ENCODE data around the gene FMN1.

The FMN1 gene, protein sequence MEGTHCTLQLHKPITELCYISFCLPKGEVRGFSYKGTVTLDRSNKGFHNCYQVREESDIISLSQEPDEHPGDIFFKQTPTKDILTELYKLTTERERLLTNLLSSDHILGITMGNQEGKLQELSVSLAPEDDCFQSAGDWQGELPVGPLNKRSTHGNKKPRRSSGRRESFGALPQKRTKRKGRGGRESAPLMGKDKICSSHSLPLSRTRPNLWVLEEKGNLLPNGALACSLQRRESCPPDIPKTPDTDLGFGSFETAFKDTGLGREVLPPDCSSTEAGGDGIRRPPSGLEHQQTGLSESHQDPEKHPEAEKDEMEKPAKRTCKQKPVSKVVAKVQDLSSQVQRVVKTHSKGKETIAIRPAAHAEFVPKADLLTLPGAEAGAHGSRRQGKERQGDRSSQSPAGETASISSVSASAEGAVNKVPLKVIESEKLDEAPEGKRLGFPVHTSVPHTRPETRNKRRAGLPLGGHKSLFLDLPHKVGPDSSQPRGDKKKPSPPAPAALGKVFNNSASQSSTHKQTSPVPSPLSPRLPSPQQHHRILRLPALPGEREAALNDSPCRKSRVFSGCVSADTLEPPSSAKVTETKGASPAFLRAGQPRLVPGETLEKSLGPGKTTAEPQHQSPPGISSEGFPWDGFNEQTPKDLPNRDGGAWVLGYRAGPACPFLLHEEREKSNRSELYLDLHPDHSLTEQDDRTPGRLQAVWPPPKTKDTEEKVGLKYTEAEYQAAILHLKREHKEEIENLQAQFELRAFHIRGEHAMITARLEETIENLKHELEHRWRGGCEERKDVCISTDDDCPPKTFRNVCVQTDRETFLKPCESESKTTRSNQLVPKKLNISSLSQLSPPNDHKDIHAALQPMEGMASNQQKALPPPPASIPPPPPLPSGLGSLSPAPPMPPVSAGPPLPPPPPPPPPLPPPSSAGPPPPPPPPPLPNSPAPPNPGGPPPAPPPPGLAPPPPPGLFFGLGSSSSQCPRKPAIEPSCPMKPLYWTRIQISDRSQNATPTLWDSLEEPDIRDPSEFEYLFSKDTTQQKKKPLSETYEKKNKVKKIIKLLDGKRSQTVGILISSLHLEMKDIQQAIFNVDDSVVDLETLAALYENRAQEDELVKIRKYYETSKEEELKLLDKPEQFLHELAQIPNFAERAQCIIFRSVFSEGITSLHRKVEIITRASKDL (N-terminal part only)

DNA sequence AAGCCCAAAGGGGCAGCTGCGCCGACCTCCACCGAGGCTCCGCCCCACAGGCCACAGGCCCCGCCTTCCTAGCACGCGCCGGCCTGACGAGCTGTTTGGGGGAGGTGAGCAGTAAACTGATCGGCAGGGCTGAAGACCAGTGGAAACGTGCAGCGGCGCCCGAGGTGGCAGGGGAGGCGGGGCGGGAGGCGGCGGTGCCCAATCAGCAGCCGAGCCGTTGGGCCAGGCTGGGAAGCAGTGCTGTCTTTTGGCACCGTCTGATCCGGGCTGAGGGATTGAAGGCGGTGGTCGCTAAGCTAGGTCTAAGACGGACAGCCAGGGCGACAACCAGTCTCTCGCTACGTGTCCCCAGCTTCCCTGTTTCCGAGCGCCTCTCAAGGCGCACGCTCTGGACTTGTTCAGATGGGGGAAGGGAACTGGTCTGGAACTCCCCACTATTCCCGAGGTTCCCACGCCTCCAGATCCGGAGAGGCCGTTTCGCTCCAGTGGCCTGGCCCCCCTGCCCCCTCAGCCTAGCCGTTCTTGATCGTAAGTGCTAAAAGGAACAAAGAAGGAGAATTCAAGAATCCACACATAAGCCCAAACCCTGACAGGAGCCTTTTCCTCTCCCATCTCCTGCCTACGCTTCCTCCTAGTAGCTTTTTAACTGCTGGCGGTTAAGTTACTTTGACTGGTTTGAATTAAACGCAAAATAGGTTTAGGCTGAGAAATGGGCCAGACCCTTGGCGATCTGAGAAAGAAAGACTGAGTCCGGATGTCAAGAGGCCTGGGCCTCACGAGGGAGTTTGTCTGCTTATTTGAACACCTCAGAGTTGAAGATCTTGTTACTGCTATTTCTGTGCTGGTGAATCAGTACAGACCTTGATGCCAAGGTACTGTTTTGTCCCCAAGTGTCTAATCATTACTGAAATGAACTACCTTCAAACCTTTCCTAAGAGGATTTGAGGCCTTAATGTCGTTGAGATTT lies at the start of gene FMN1:
TSS of gene FMN1 (minus strand) at position 11 of the 967 bp plus-strand sequence. CDS start 39,800 bp downstream, outside the sequence.
- no peak for DNase-seq

DNA sequence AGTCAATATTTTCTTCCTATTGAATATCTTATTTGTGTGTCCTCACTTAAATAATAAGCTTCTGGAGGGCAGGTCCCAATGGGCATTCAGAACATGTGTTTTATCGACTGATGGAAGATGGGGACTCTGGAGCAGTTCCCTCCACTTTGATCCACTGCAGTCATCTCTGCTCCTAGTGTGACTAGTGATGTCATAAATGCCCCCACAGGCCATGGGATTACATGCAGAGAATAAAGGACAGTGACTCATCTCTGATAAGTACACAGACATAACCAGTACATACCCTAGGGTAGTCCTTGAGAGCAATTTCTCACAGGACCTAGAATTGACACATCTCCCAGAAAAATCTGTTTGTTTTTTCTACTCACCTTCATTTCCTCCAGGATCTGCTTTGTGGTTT lies 49.4 kb upstream of the FMN1 start:
- no peak for DNase-seq

DNA sequence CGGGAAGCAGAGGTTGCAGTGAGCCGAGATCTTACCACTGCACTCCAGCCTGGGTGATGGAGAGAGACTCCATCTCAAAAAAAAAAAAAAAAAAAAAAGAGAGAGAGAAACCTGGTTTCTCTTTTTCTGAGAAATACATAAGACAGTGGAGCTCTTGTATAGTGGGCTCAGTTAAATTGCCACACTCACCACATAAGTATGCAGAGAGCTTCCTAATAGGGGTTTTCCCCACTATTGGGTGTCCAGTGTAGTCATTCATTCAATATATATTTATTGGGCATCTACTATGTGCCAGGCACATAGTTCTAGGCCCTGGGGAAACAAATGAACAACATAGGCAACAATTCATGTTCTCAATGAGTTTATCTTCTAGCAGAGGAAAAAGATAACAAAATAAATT lies 48.9 kb upstream of the FMN1 start:
- no peak for DNase-seq

DNA sequence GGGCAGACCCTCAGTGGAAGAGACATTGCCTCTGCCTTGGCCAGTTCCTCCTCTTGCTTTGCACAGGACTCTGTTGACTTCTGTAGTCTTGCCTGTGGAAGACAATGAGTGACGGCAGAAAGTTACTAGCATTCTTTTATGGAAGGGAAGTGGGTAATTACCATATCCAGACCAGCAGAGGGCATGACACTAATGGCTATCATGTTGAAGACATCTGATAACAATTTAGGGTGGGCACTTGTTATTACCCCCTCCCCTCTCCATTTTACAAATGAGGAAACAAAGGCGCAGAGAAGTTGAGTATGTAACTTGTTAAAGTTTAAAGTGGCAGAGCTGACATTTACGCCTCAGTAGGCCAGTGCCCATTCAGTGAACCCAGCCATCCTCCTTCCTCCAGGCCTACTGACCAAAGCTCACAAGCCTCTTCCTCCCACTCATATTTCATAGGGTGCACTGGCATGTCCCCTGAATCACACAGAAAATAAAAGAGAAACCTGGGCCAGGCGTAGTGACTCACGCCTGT lies 48.2 kb upstream of the FMN1 start:
- no peak for DNase-seq

DNA sequence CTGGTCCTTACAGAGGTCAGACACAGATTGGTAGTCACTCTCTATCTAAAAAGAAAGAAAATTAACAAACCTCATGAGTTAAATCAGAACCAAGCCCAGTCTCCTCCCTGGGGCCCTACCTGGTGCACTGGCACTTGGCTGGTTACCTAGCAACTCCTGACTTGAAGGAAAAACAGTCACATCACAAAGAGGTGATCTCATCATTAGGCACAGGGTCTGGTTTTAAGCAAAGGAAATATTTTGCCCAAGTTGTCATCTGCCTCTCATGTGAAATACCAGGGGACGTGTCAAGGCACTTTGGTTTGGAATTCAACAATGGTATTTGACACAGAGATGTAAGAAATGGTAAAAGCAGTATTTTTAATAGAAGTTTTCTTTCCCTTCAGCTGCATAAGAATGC lies 47.7 kb upstream of the FMN1 start:
- no peak for DNase-seq

DNA sequence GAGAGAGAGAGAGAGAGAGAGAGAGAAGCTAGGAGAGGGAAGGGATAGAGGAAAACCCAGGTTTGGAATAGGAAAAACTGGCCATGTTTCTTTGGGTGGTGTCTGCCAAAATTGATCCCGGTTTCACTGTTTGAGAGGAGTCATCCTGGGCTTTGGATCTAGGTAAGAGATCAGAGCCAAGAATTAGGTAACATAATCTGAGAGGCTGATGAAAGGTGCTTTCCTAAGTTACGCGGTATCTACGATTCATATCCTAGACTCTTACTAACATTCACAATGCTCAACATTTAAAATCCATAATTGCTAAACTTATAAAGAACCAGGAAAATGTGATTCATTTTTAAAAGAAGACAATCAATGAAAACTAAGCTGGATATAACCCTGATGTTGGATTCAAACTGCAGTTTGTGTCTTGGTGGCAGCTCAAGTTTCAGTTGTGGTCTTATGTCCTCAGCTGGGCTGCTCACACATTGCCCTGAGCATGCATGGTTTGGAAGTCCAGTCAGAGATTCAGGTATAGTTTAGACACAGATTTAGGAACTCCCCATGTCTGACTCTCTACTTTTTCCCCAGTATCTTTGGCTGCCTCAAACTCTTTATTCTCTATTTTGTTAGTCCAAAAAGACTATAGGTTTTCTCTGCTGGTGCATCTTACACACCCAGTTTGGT lies 42.5 kb upstream of the FMN1 start:
- no peak for DNase-seq

DNA sequence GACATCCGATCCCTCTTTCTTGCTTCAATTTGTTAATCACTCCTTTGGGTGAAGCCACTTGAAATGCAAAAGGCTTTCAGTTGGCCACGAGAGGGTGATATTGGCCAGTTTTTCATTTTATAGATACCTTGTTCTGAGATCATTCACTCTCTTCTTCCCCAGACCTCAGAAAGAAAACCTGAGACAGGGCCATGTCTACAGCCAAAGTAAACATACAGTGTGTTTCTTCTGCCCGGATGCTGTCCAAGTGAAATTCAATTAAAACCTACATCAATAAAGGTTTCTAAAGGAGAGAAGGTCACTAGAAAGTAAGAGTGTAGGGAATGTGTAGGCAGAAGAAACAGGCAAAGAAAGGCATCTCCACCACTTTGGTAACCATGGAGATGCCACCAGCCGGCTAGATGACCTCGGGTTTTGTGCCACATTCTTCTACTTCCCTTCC lies 39.5 kb upstream of the FMN1 start:
- DNase-seq, result no peak

DNA sequence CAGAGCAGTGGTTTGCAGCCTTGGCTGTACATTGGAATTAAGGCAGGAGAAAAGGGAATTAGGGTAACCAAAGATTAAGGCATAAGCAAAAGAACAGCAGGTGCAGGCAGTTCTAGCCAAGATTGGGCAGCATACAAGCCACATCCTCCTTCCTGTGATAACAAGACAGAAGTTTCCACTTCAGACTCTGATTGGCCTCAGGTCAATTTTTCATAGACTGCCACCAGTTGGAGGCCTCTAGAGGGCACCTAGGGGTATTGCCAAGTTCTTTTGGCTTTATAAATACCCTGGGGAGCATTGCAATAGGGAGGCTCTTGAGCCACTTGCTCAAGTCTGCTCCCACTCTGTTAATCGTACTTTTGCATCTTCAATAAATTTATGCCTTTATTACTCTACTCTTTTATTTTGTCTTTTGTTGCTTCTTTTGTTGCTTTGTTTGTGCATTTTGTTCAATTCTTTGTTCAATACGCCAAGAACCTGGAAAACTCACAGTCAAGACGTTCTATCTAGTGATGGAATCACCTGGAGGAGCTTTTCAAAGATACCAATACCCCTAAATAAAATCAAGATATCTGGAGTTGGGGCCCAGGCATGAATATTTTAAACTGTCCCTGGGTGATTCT lies 32.2 kb upstream of the FMN1 start:
- no peak for DNase-seq

DNA sequence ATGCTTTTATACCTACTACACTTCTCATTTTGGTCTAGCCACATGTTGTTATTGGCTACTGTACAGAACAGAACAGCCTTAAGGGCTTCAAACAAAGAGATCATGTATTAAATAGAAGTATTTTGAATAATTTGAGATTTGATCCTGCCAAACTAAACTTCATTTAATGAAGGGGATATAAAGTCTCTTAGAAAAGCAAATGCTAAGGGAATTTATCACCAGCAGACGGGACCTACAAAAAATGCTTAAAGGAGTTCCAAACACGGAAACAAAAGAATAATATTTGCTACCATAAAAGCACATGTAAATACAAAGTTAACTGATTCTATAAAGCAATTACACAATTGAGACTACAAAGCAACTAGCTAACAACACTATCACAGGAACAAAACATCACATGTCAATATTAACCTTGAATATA lies 23.6 kb upstream of the FMN1 start:
- no peak for DNase-seq

DNA sequence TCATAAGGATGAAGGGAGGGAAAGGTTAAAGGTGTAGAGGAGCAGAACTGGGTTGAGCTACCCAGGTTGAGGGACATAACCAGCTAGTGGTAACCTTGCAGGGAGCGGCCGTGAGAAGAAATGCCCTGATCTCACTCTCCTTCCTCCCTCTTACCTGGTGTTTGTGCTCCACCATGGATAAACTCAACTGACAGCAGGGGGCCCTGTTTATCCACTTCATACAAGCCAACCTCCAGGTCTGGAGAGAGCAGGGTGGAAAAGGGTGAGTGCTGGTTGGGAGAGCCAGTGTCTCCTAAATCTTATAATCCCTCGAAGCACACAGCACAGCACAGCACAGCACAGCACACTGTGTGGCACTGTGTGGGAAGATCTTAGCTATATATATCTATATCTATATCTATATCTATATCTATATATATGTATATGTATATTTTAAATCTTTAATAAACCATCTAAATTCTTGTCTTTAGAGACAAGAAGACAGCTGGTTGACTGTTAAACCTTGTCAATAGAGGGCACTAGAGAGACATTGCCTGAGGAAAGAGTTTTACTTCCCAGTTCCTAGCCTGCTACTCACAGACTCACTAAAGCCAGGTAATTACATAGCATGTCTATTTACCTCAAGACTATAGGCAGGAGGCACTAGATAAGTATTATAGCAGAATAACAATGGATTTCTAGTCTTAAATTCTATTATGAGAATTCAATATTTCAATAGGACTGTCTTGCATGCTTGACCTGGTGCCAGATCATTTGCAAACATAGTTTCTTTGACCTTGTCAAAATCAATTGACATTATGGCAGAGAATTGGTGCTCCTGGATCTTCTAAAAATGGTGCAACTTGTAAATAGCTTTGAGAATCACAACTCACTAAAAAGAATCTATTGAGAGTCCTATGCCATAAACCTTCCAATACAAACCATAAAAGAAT lies 21.7 kb upstream of the FMN1 start:
- DNase-seq, result no peak

DNA sequence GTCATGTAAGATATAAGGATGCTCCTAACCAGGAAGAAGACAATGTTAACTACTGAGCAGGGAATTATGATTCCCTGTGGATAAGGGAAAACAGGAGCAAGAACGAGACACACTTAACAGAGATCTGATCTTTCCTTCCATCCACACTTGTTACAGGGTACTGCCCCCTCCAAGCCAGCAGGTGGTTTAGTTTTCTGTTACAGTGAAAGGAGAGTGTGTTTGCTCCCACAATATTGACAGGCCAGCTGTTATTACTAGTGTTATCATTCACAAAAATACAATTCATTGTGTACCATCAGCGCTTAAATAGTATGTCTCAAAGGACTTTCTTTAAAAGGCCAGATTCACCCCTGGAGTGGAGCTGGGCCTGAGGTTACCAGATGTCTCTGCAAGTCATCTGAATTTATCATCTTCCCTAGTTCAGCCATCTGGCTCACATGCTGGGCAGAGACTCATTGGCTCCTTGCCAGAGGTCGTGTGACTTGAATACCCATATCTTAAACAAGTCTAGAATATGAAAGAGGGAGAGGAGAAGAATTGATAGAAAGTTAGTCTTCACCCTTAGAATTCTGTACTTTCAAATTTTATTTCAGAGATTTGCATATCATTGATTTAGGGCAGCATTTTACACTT lies 16.8 kb upstream of the FMN1 start:
- DNase-seq, result no peak

DNA sequence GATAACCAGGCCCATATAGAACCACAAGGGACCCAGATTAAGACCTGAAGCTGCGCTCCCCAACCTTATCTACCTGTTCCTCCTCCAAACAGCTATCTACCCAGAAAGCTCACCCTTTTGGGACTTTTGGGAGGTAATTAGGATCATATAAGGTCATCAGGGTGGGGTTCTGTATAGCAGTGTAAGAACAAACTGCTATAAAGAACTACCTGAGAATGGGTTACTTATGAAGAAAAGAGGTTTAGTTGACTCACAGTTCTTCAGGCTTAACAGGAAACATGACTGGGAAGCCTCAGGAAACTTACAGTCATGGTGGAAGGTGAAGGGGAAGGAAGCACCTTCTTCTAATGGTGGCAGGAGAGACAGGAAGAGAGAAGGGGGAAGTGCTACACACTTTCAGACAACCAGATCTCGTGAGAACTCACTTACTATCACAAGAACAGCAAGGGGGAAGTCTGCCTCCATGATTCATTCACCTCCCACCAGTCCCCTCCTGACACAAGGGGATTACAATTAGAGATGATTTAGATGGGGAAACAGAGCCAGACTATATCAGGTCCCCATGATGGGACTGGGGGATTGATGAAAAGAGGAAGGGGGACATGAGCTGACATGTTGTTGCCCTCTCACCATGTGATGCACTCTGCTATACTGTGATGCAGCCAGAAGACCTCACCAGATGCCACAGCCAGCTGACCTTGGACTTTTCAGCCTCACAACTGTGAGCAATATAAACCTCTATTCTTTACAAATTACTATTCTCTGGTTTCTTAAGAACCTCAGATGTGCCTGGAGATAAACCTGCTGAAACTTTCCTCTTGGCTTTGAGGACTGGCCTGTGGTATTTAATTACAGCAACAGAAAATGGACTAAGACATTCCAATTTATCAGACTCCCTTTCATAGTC lies 15.3 kb upstream of the FMN1 start:
- DNase-seq, result no peak

DNA sequence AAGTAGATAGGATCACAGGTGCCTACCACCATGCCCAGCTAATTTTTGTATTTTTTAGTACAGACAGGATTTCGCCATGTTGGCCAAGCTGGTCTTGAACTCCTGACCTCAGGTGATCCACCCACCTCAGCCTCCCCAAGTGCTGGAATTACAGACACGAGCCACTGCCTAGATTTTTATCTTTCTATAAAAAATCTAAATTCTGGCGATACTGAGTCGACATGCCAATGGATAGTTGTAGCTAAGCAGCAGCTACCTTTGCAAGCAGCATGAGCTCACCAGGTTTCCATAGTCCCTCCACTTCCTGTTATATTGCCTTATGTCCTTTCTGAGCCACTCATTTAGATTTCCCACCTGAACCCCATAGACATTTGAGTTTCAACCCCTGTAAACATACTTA lies 13.1 kb upstream of the FMN1 start:
- no peak for DNase-seq

DNA sequence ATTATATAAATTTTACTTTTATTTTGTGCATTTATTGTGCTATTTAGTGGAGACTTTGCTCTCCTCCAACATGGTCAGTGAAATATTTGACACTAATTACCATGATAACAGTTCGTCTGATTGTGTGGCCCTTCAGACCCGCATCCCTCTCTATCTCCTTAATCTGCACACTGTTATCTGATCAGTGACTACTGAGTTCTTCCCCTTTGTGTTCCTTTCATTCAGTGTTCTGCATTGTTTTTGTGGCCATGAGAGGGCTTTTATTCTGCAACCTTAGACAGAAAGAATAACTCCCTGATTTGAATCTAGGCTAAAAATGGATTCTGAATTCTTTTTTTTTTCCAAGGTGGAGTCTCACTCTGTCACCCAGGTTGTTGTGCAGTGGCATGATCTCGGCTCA lies 11.9 kb upstream of the FMN1 start:
- DNase-seq, result no peak

DNA sequence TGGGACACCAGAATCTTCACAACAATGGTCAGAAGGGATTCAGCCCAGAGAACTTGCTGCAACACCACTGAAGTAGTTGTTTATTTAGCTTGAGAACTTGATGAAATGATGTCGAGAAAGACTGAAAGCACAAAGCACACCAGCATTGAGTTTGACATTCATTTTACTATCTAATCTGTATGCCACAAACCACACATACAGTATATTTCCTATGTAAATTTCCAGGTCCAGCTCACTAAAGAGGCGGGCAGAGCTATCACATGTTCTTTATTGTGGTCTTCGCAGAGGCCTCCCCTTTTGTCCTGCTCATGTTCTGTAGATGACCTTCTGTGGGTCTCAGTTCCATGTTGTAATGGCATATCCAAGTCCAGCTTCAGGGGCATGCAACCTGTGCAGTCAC lies 10.4 kb upstream of the FMN1 start:
- DNase-seq, result no peak

DNA sequence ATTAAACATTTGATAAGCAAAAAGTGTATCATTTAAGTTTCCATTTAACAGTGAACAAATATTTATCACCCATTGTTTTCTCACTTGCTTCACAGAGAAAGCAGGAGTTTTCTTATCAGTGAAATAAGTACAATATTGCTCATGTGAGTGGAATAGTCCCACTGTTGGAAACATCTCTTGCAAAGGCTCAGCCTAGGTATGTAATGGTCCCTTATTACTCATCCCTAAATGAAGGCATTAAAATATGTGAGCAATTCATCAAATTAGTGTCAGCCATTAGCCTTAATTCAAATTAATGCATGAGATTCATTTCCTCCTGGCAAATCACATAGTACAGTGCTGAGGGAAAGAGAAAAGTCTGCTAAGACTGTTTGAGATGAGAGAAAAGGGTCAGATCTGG lies 9.6 kb upstream of the FMN1 start:
- DNase-seq, result no peak

DNA sequence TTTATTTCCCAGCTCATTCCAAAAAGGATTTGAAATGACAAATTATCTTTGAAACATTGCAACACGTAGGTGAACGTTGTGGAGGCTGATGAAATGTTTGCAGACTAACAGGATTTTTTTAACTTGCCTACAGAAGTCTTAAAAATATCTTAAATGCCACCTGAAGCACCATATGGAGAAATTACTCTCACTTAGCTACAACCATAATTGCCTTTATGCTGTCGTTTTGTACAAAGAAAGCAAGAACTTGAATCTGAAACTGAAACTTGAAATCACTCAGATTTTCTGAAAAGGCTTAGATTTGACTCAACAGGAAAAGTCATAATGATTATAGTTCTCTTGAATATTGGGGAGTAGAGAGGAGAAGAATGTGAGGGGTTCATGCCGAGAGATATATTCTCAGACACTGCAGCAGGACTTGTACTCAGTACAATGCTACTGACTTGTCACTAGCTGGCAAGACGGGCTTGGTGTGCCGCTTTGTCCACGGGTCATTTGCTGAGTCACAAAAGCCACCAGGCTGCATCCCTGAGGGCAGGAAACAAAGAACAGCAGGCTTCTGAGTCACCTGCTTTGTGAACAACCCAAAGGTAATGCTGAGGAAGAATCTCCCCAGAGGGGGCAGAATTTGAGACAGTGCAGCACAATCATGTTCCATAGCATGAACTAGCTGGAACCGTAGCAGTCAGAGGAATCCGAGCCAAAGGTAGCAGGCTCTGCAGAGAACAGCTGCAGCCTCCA lies 7.1 kb upstream of the FMN1 start:
- no peak for DNase-seq

Measured in NCI-H446 treated with DMSO at 0.1 percent for 48 hours (cell line).